BLaER1 treated with 17β-estradiol and CSF1 and Interleukin-3, amounts not matched to agents 10 nM and 100 nM (cell line): ENCODE measurements around the gene NDUFAF2.
"Not testable (repeated sequence)": the region's sequence is repeated elsewhere in the genome, so short reads cannot be mapped to it uniquely, and the experiment has no call there.

Experiments used
- H3K27ac ChIP-seq, 11 experiments: shearing (Covaris generic); formaldehyde crosslinking; 2 replicates each; pipeline ENCODE4 v1.8.1; 2022
- H3K27me3 ChIP-seq, 11 experiments: shearing (Covaris generic); formaldehyde crosslinking; 2 replicates each; pipeline ENCODE4 v1.8.1; 2022
- H3K36me3 ChIP-seq, 11 experiments: shearing (Covaris generic); formaldehyde crosslinking; 2 replicates each; pipeline ENCODE4 v1.8.1; 2022
- H3K4me1 ChIP-seq, 10 experiments: shearing (Covaris generic); formaldehyde crosslinking; 2 replicates each; pipeline ENCODE4 v1.8.1; 2022
- H3K4me2 ChIP-seq, 11 experiments: shearing (Covaris generic); formaldehyde crosslinking; 2 replicates each; pipeline ENCODE4 v1.8.1; 2022
- H3K4me3 ChIP-seq, 10 experiments: shearing (Covaris generic); formaldehyde crosslinking; 2 replicates each; pipeline ENCODE4 v1.8.1; 2022
- H3K9ac ChIP-seq, 11 experiments: shearing (Covaris generic); formaldehyde crosslinking; 2 replicates each; pipeline ENCODE4 v1.8.1; 2022
- H3K9me3 ChIP-seq, 11 experiments: shearing (Covaris generic); formaldehyde crosslinking; replicated peaks in 1 of 11; 2 replicates each; pipeline ENCODE4 v1.8.1; 2022
- H4K20me1 ChIP-seq, 11 experiments: shearing (Covaris generic); formaldehyde crosslinking; 2 replicates each; pipeline ENCODE4 v1.8.1; 2022
- Cebpa-rat ChIP-seq, 11 experiments: shearing (Covaris generic); IDR thresholded peaks; 2 replicates each; pipeline ENCODE4 v1.8.1; 2022

NDUFAF2 gene

DNA sequence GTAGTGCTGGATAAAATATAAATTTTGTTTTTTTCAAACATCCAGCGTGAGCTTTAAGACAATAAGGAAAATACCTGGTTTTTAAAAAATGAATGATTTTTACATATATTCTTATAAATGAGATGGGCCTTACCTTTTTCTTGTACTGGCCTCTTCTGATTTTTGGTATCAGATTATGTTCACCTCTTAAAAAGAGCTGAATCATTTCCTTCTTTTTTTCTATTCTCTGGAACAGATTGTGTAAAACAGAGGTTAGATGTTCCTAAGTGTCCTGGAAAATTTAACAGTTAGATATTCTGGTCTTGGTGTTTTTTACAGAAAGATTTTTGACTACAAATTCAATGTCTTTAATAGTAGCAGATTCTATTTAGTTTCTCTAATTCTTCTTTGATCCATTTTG, 74.6 kb downstream of the NDUFAF2 start:
- Histone ChIP-seq H3K4me2 (peak overlapping the region in 1 of 11 experiments; percentile 31; a peak in 1 of 22 replicates), H3K4me1 (peaks cover 0 to 10% (median 5%) of the 10 kb centered on the region in 10 experiments; a peak in 9 of 20 replicates), H3K9me3 (no peaks in the 10 kb centered on the region; a peak in 1 of 22 replicates), H4K20me1 (peaks cover 0 to 30% (median 4%) of the 10 kb centered on the region in 11 experiments; a peak in 5 of 22 replicates), H3K27ac (no peak overlapping the region), H3K36me3 (no peaks in the 10 kb centered on the region), H3K4me3 (no peak overlapping the region), H3K9ac (no peak overlapping the region), H3K27me3 (no peaks in the 10 kb centered on the region)
- no peak for TF ChIP-seq Cebpa-rat (IDR thresholded peaks at IDR 0.05)

DNA sequence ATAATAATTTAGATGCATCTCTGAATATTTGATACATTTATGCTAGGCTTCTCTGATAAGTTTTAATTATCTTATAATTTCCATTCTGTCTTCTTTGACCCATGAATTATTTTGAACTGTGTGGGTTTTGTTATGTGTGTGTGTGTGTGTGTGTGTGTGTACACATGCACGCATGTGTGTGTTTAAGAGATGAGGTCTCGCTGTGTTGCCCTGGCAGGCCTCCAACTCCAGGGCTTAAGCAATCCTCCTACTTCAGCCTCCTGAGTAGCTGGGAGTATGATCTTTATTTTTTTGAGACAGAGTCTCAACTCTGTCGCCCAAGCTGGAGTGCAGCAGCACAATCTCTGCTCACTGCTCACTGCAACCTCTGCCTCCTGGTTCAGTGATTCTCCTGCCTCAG, 75.4 kb downstream of the NDUFAF2 start:
- Histone ChIP-seq H3K9me3 (no peaks in the 10 kb centered on the region; a peak in 1 of 22 replicates), H3K4me2 (no peak overlapping the region), H3K36me3 (no peaks in the 10 kb centered on the region), H4K20me1 (peaks cover 0 to 33% (median 4%) of the 10 kb centered on the region in 11 experiments; a peak in 5 of 22 replicates), H3K9ac (no peak overlapping the region), H3K4me3 (no peak overlapping the region), H3K27me3 (no peaks in the 10 kb centered on the region), H3K27ac (no peak overlapping the region), H3K4me1 (peaks cover 0 to 10% (median 5%) of the 10 kb centered on the region in 10 experiments; a peak in 9 of 20 replicates)
- TF ChIP-seq Cebpa-rat (IDR thresholded peaks at IDR 0.05) = no peak

DNA sequence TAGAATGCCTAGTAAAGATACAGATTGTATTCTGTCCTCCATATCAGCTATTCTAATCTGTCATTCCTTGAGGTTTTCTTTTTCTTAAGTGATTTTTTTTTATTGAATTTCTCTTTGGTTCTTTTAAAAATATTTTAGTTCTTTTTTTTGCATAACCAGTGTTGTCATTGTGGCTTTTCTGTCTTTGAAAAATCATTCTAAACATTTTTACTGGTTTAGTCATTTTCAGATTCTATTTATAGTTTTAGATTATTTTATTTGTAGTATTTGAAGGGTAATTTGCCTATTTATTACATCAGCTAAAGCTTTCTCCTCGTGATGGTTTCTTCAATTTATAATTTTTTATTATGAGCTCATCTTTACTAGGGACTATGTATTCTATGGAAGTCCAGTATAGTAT, 78.1 kb downstream of the NDUFAF2 start:
- Histone ChIP-seq H3K9me3 (no peaks in the 10 kb centered on the region; a peak in 1 of 22 replicates), H3K36me3 (no peaks in the 10 kb centered on the region), H3K4me1 (peaks cover 0 to 10% (median 5%) of the 10 kb centered on the region in 10 experiments; a peak in 9 of 20 replicates), H3K4me3 (no peak overlapping the region), H3K27ac (no peak overlapping the region), H4K20me1 (peaks cover 0 to 23% (median 4%) of the 10 kb centered on the region in 11 experiments; a peak in 5 of 22 replicates), H3K4me2 (no peak overlapping the region), H3K27me3 (no peaks in the 10 kb centered on the region), H3K9ac (no peak overlapping the region)
- no peak for TF ChIP-seq Cebpa-rat (IDR thresholded peaks at IDR 0.05)

DNA sequence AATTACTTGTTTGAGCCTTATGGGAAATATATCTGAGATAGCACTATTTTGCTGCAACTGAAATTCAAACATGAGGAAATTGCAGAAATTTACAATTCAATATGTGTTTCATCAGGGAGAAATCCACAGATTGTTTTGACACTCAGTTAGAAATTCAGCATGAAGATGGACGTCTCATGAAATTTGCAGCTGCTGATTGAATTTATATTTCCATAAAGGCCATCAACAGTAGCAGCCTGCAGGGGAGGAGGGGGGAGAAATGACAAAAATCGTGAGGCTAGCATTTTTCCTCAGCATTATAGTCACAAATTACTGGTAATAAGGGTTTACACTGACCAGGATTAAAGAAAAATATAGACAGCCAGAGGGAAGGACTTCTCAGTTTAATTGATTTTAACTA, 81.0 kb downstream of the NDUFAF2 start:
- Histone ChIP-seq H3K9me3 (peaks cover 0 to 3% (median under 1%) of the 10 kb centered on the region in 11 experiments; a peak in 5 of 22 replicates), H3K27ac (no peak overlapping the region), H3K4me2 (no peak overlapping the region), H3K9ac (no peak overlapping the region), H4K20me1 (peaks cover 0 to 25% (median 5%) of the 10 kb centered on the region in 11 experiments; a peak in 5 of 22 replicates), H3K4me3 (no peak overlapping the region), H3K36me3 (no peaks in the 10 kb centered on the region), H3K27me3 (no peaks in the 10 kb centered on the region), H3K4me1 (peaks cover 0 to 10% (median 3%) of the 10 kb centered on the region in 10 experiments; a peak in 6 of 20 replicates)
- TF ChIP-seq Cebpa-rat (IDR thresholded peaks at IDR 0.05) = no peak

DNA sequence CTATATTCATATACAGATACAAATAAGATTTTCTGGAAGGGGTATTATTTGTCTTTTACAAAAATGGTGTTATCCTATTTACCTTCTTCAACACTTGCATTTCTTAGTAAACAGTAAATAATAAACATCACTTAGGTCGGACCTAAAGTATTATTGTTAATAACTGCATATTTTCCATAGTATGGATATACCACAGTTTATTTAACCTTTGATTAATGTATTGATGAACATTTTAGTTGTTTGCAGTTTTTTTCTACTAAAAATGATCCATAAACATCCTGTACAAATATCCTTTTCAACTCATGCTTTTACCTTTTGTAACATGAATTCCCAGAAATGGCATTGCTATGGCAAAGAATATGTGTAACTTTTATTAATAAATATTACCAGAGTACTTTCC, 83.4 kb downstream of the NDUFAF2 start:
- Histone ChIP-seq H3K27ac (no peak overlapping the region), H3K9me3 (peaks cover 0 to 11% (median 5%) of the 10 kb centered on the region in 11 experiments; a peak in 7 of 22 replicates), H3K36me3 (no peaks in the 10 kb centered on the region), H3K4me3 (no peak overlapping the region), H3K27me3 (no peaks in the 10 kb centered on the region), H3K4me1 (peaks cover 0 to 10% (median 3%) of the 10 kb centered on the region in 10 experiments; a peak in 6 of 20 replicates), H4K20me1 (peaks cover 0 to 24% (median 5%) of the 10 kb centered on the region in 11 experiments; a peak in 5 of 22 replicates), H3K4me2 (no peak overlapping the region), H3K9ac (no peak overlapping the region)
- no peak for TF ChIP-seq Cebpa-rat (IDR thresholded peaks at IDR 0.05)

DNA sequence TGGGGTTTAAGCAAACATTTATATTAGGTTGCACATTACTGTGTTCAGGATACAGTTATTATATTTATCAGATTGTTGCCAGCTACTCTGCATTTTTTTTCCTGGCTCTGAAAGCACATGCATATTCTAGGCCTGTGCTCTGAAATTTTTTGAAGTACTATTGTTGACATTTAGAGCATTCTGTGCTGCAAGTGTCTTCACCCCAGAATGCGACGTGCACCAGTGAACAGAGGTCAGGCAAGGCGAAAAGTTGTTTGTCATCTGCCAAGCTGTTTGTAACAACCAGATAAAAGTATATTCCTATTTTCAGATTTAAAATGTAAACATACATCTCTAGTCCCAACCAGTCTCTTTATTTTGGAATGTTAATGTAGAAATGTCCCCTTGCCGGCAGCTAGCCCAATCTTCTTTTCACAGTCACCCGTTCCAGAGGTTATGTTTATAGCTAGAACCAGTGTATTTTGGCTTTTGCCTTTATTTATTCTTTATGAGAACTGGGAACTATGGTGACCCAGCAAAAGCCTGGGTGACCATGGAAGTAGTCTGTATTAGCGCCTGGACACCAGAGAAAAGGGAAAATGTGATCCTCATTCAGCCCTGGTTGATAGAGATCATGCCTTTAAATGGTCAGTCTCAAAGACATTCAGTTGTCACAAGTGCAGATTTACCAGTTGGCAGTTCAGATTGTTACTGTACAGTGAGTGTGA, 84.6 kb downstream of the NDUFAF2 start:
- Histone ChIP-seq H3K36me3 (no peaks in the 10 kb centered on the region), H3K27ac (no peak overlapping the region), H3K4me1 (peaks cover 0 to 10% (median 3%) of the 10 kb centered on the region in 10 experiments; a peak in 6 of 20 replicates), H3K9me3 (peaks cover 0 to 11% (median 5%) of the 10 kb centered on the region in 11 experiments; a peak in 7 of 22 replicates), H3K9ac (no peak overlapping the region), H3K4me2 (peak overlapping the region in 1 of 11 experiments; percentile 2; a peak in 1 of 22 replicates), H3K27me3 (no peaks in the 10 kb centered on the region), H3K4me3 (no peak overlapping the region), H4K20me1 (peaks cover 0 to 19% (median 0%) of the 10 kb centered on the region in 11 experiments; a peak in 5 of 22 replicates)
- no peak for TF ChIP-seq Cebpa-rat (IDR thresholded peaks at IDR 0.05)

DNA sequence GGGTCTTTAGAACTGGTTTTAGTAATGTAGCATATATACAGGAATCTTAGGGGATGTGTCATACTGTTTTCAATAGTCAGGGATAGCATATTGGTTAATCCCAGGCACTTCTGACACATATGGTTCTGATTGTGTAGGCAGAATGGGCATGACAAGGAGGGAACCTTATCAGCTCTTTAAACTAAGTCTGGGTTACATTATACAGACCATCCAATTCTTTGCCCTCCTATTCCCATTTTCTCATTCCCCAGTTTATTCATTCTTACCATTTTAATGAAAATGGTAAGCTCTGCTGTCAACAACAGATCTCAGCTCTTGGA, 85.1 kb downstream of the NDUFAF2 start:
- Histone ChIP-seq H3K36me3 (no peaks in the 10 kb centered on the region), H3K27me3 (no peaks in the 10 kb centered on the region), H4K20me1 (peaks cover 0 to 14% (median 0%) of the 10 kb centered on the region in 11 experiments; a peak in 4 of 22 replicates), H3K9me3 (peaks cover 0 to 11% (median 5%) of the 10 kb centered on the region in 11 experiments; a peak in 7 of 22 replicates), H3K4me3 (no peak overlapping the region), H3K4me2 (no peak overlapping the region), H3K27ac (no peak overlapping the region), H3K9ac (no peak overlapping the region), H3K4me1 (peaks cover 0 to 10% (median 3%) of the 10 kb centered on the region in 10 experiments; a peak in 6 of 20 replicates)
- no peak for TF ChIP-seq Cebpa-rat (IDR thresholded peaks at IDR 0.05)

DNA sequence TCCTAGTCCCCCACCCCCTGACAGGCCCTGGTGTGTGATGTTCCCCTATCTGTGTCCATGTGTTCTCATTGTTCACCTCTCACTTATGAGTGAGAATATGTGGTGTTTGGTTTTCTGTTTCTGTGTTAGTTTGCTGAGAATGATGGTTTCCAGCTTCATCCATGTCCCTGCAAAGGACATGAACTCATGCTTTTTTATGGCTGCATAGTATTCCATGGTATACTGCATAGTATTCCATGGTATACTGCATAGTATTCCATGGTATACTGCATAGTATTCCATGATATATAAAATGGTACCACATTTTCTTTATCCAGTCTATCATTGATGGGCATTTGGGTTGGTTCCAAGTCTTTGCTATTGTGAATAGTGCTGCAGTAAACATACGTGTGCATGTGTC, 86.3 kb downstream of the NDUFAF2 start:
- not testable (repeated sequence) for H3K9ac ChIP-seq, H3K27me3 ChIP-seq, H3K4me1 ChIP-seq, H3K36me3 ChIP-seq, H3K27ac ChIP-seq, H3K4me3 ChIP-seq, H3K4me2 ChIP-seq
- H4K20me1 ChIP-seq = peaks cover 0 to 15% (median 0%) of the 10 kb centered on the region in 11 experiments; a peak in 4 of 22 replicates
- peaks cover 0 to 11% (median 5%) of the 10 kb centered on the region in 11 experiments; a peak in 7 of 22 replicates for H3K9me3 ChIP-seq

GRCh38 chr5:61044545-61044944, 99.5 kb downstream of the NDUFAF2 start:
- H3K27ac ChIP-seq = no peak overlapping the region
- no peaks in the 10 kb centered on the region for H3K27me3 ChIP-seq
- no peak for TF ChIP-seq Cebpa-rat (IDR thresholded peaks at IDR 0.05)
- peaks cover 10 to 16% (median 12%) of the 10 kb centered on the region in 11 experiments for H3K9me3 ChIP-seq
- no peak overlapping the region for H3K9ac ChIP-seq
- H4K20me1 ChIP-seq = no peaks in the 10 kb centered on the region
- no peak overlapping the region for H3K4me2 ChIP-seq
- H3K4me3 ChIP-seq = no peak overlapping the region
- H3K36me3 ChIP-seq = peaks cover 0 to 14% (median 4%) of the 10 kb centered on the region in 11 experiments; a peak in 8 of 22 replicates
- no peaks in the 10 kb centered on the region for H3K4me1 ChIP-seq
